GM21367 (cell line): ENCODE measurements around the gene TMEM191C.
"Not testable (repeated sequence)": the region's sequence is repeated elsewhere in the genome, so short reads cannot be mapped to it uniquely, and the experiment has no call there.

Experiments used
- ATAC-seq: cut with Tn5 transposase; IDR thresholded peaks from one replicate; pipeline ENCODE4 v1.9.1; 2021; ENCODE audit not compliant: unreplicated experiment

TMEM191C gene

GRCh38 chr22:21446128-21446826, 20.9 kb upstream of the TMEM191C start:
- no peak for ATAC-seq

- ATAC-seq, result no peak
Measured at GRCh38 chr22:21446827-21447690, 20.1 kb upstream of the TMEM191C start.

- no peak for ATAC-seq
Measured at GRCh38 chr22:21447694-21448402, 19.3 kb upstream of the TMEM191C start.

- no peak for ATAC-seq
Measured at GRCh38 chr22:21448627-21449416, 18.4 kb upstream of the TMEM191C start.

GRCh38 chr22:21449531-21450319, 17.5 kb upstream of the TMEM191C start:
- ATAC-seq, result no peak

- no peak for ATAC-seq
Measured at GRCh38 chr22:21450320-21450831, 16.8 kb upstream of the TMEM191C start.

- ATAC-seq, result no peak
Measured at GRCh38 chr22:21450858-21451353, 16.3 kb upstream of the TMEM191C start.

GRCh38 chr22:21451545-21452520, 15.4 kb upstream of the TMEM191C start:
- no peak for ATAC-seq

GRCh38 chr22:21452666-21453065, 14.5 kb upstream of the TMEM191C start:
- ATAC-seq, result not testable (repeated sequence)

- not testable (repeated sequence) for ATAC-seq
Measured at GRCh38 chr22:21454998-21455333, 12.2 kb upstream of the TMEM191C start.

GRCh38 chr22:21455334-21456089, 11.7 kb upstream of the TMEM191C start:
- no peak for ATAC-seq

- no peak for ATAC-seq
Measured at GRCh38 chr22:21457023-21457787, 10.0 kb upstream of the TMEM191C start.

GRCh38 chr22:21462672-21463071, 4.5 kb upstream of the TMEM191C start:
- ATAC-seq, result not testable (repeated sequence)

GRCh38 chr22:21468194-21469096, 1.3 kb downstream of the TMEM191C start:
- peak; percentile 70 for ATAC-seq

GRCh38 chr22:21469097-21469994, 2.2 kb downstream of the TMEM191C start:
- ATAC-seq, result not testable (repeated sequence)
